Cortex of kidney (tissue), 1 donor: ENCODE measurements around the gene TAOK1.

Experiments
- DNase-seq: peaks from one replicate; lab custom pipeline; 2025; lab: John Stamatoyannopoulos, UW

TAOK1 gene

GRCh38 chr17:29571486-29571882 is 181.3 kb downstream of the TAOK1 start:
- DNase-seq: no peak

- no peak for DNase-seq
Measured at GRCh38 chr17:29571883-29572681, 181.9 kb downstream of the TAOK1 start.

- no peak for DNase-seq
Measured at GRCh38 chr17:29572691-29573557, 182.8 kb downstream of the TAOK1 start.

GRCh38 chr17:29573558-29573869 is 183.4 kb downstream of the TAOK1 start:
- no peak for DNase-seq

GRCh38 chr17:29573871-29574731 is 183.9 kb downstream of the TAOK1 start:
- no peak for DNase-seq

DNA sequence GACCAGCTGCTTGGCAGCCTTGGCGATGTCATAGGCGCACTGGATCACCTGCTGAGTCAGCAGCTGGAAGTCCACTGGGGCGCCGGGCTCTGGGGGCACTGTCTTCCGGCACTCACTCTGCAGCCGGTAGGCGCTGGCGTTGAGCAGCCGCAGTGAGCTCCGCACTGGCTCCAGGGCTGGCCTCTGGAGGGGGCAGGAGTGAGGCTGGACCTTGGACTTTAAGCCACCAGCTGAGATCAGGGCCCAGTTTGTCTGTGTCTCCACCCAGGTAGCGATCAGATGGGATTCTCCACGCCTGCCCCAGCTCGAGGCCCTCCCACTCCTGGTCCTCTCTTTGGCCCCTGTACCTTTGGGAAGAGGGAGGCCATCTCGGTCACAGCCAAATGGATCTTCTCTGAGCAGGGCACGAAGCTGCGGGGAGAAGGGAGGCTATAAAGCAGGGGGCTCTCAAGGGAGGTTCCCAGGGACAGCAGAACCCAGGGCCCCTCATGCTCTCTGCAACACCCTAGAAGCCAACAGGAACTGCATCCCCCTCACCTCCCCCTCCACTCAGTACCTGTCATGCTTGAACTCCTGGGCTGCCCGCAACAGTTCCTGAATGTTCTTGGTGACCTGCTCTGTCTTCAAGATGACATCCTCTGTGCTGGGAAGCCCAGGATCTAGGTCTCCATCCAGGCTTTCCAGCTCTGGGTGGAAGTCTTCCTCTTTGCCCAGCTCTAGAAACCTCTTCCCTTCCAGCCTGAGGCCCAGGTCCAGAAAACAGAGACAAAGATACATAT is 184.8 kb downstream of the TAOK1 start:
- DNase-seq: no peak

DNA sequence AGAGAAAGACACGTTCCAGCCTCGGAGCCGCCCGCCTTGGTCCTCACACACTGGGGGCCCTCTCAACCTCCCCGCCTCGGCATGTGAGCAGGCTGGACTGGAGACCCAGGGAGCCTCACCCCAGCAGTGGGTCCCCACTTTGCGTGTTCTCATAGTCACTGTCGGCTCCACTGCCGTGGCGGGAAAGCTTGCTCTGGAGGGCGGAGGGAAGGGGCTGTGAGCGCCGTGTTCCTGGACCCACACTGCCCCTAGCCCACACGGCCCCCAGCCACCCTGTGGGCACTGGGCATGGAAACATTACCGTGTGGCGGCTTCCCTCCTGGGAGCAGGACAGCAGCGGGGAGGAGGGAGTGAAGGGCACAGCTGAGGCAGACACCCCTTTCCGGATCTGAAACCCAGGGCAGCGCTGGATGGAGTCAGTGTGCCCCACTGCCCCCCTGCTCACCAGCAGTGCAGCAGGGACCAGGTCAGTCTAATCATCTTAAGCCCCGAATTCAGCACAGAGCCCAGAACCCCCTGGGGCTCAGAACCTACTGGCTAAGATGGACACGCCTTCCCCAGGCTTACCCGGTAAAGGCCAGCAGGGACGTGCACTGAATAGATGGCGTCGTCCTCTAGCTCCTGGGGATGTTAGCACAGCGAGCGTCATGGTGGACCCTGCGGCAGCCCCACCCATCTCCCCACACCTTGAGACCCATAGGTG is 185.5 kb downstream of the TAOK1 start:
- DNase-seq: no peak

- DNase-seq: no peak
Measured at GRCh38 chr17:29576214-29577000, 186.2 kb downstream of the TAOK1 start.

- no peak for DNase-seq
Measured at GRCh38 chr17:29577001-29577370, 186.8 kb downstream of the TAOK1 start.

GRCh38 chr17:29577385-29578211 is 187.4 kb downstream of the TAOK1 start:
- no peak for DNase-seq

- no peak for DNase-seq
Measured at GRCh38 chr17:29578626-29579485, 188.7 kb downstream of the TAOK1 start.

DNA sequence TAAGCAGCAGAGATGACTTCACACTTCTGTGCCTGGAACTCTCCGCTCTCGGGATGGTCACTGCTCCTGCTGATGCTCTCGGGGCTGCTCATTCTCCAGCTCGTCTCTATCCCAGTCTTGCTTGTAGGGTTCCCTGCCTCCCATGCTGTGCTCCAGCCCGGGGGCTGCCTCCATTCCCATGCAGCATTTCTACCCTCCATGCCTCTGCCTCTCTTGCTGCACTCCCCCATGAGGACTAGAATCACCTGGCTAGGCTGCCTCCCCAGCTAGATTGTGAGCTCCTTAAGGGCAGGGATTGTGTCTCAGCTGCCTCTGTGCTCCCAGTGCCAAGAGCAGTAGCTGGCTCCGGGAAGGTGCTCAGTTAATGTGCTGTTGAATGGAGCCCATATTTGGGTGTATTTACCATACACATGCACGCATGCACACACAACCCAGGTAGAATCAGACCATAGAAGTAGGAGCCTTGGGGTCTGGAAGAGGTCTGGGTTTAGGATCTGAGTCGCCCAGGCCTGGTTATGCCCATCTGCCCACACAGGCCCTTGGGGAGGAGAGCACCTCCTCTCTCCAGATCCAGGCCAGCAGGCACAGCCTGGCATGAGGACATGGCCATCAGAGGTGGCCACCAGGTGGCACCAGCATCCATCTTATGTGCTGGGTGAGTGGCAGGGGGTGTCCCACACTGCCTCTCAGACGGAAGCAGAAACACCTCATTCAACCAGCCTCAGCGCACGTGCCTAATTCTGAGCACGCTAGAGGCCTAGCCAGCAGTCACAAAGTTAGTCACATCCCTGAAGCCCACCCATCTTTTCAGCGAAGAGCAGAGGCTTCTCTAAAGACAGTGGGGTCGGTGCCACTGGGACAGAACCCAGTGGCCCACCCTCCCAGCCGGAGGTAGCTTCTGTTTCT is 190.0 kb downstream of the TAOK1 start:
- no peak for DNase-seq

- DNase-seq: no peak
Measured at GRCh38 chr17:29581583-29582253, 191.6 kb downstream of the TAOK1 start.

- DNase-seq: no peak
Measured at GRCh38 chr17:29582254-29582765, 192.1 kb downstream of the TAOK1 start.

- no peak for DNase-seq
Measured at GRCh38 chr17:29582772-29583171, 192.6 kb downstream of the TAOK1 start.
